Endothelial cell of umbilical vein (primary cell): ENCODE data around the gene WDR31. TPM values are rescaled to one million over a fixed set of nuclear protein-coding genes. Genes with fewer than 3 reads are reported as not detected.

Experiments used
- BruUV-seq: library from RNA; stranded (reverse); fragments of 400-500 nt; replicated peaks from 2 replicates; lab custom pipeline; 2021; lab: Mats Ljungman, UMichigan
- CTCF ChIA-PET: fragments of 300-600, 350-600 bp; sonication (Branson Sonifier 250); formaldehyde crosslinking; loops from one replicate; lab custom pipeline; 2021; ENCODE audit warnings: antibody characterized with exemption, inconsistent platforms; lab: Charles Lee
- POLR2A ChIA-PET: fragments of 300-600, 350-600 bp; sonication (Branson Sonifier 250); formaldehyde crosslinking; loops from one replicate; lab custom pipeline; 2021; ENCODE audit warnings: antibody characterized with exemption, inconsistent platforms; lab: Charles Lee
- DNase-seq: peaks from one replicate; pipeline ENCODE4 v3.0.0-alpha.2; 2011; ENCODE audit warnings: low read depth, low spot score
- FAIRE-seq: peaks from 2 replicates; lab custom pipeline; 2011; peaks lifted over from hg19 to GRCh38; lab: Jason Lieb, UNC
- H2AFZ ChIP-seq: 2 replicates; pipeline ENCODE4 v1.6.0; 2012; ENCODE audit warnings: low read depth, low read length, control low read depth, inconsistent platforms
- H3K27ac ChIP-seq: 2 replicates; pipeline ENCODE4 v1.5.1; 2011; ENCODE audit warnings: low read depth, mild to moderate bottlenecking, control low read depth, low read length, moderate library complexity; ENCODE audit not compliant: insufficient read depth
- H3K27me3 ChIP-seq, 2 experiments: 2 replicates each; pipeline versions ENCODE4 v1.6.0 to v1.6.1; 2011; ENCODE audit warnings: low read length in 2 of 2, mixed read lengths in 1 of 2; ENCODE audit not compliant: control insufficient read depth in 2 of 2, insufficient read depth in 2 of 2
- H3K36me3 ChIP-seq, 2 experiments: 2 replicates in 1 of 2; 3 replicates in 1 of 2; pipeline ENCODE4 v1.5.1; 2011; ENCODE audit warnings: low read length in 2 of 2, mild to moderate bottlenecking in 1 of 2, moderate library complexity in 1 of 2; ENCODE audit not compliant: control insufficient read depth in 2 of 2, insufficient read depth in 2 of 2; ENCODE audit errors: extremely low read depth in 1 of 2
- H3K4me1 ChIP-seq: 3 replicates; pipeline ENCODE4 v1.5.1; 2011; ENCODE audit warnings: mild to moderate bottlenecking, low read length; ENCODE audit not compliant: control insufficient read depth, insufficient read depth; ENCODE audit errors: extremely low read depth
- H3K4me2 ChIP-seq: 2 replicates; pipeline ENCODE4 v1.6.1; 2011; ENCODE audit warnings: low read length, control low read depth, mixed read lengths; ENCODE audit not compliant: insufficient read depth
- H3K4me3 ChIP-seq, 3 experiments: fragments of 200-600 bp in 1 of 3; sonication (generic), shearing (Covaris generic) in 1 of 3; replicated peaks in 1 of 3; 2 replicates each; pipeline ENCODE4 v1.5.1; 2011 to 2016; ENCODE audit warnings: control low read depth in 3 of 3, low read length in 3 of 3, mild to moderate bottlenecking in 2 of 3, inconsistent platforms in 1 of 3, low read depth in 1 of 3, moderate library complexity in 1 of 3; ENCODE audit not compliant: insufficient read depth in 1 of 3
- H3K79me2 ChIP-seq: 2 replicates; pipeline ENCODE4 v1.6.0; 2012; ENCODE audit warnings: low read length, inconsistent platforms; ENCODE audit not compliant: control insufficient read depth, insufficient read depth
- H3K9ac ChIP-seq: replicated peaks from 2 replicates; pipeline ENCODE3; 2011; ENCODE audit warnings: low read length, control low read depth; ENCODE audit not compliant: insufficient read depth; ENCODE audit errors: extremely low read depth
- H3K9me1 ChIP-seq: replicated peaks from 3 replicates; pipeline ENCODE4 v1.6.0; 2011; ENCODE audit warnings: mild to moderate bottlenecking, low read length; ENCODE audit not compliant: control insufficient read depth, insufficient read depth; ENCODE audit errors: extremely low read depth
- H3K9me3 ChIP-seq: replicated peaks from 2 replicates; pipeline ENCODE4 v1.5.1; 2012; ENCODE audit warnings: low read length, inconsistent platforms; ENCODE audit not compliant: control insufficient read depth, insufficient read depth
- H4K20me1 ChIP-seq: replicated peaks from 2 replicates; pipeline ENCODE3; 2011; ENCODE audit warnings: mild to moderate bottlenecking, low read length; ENCODE audit not compliant: control insufficient read depth, insufficient read depth; ENCODE audit errors: extremely low read depth
- FOS ChIP-seq: IDR thresholded peaks from 2 replicates; pipeline ENCODE4 v1.6.1; 2011; ENCODE audit warnings: mild to moderate bottlenecking, low read length, moderate library complexity, borderline replicate concordance; ENCODE audit not compliant: insufficient read depth
- GATA2 ChIP-seq: IDR thresholded peaks from 2 replicates; pipeline ENCODE4 v1.7.0; 2011; ENCODE audit warnings: low read depth, mild to moderate bottlenecking, moderate library complexity, mixed read lengths, low read length; ENCODE audit not compliant: insufficient read length, insufficient read depth
- JUN ChIP-seq: IDR thresholded peaks from 2 replicates; pipeline ENCODE4 v1.6.1; 2011; ENCODE audit warnings: borderline replicate concordance, low read depth; ENCODE audit not compliant: insufficient read length, insufficient read depth
- MAX ChIP-seq: IDR thresholded peaks from 2 replicates; pipeline ENCODE4 v1.6.1; 2011; ENCODE audit not compliant: insufficient read depth, insufficient read length
- MYC ChIP-seq: IDR thresholded peaks from one replicate; pipeline ENCODE4 v1.6.1; 2011; ENCODE audit warnings: mild to moderate bottlenecking, low read depth, low read length
- POLR2AphosphoS5 ChIP-seq: IDR thresholded peaks from 2 replicates; pipeline ENCODE4 v1.6.1; 2012; ENCODE audit warnings: low read depth, mild to moderate bottlenecking, control low read depth, low read length, moderate library complexity; ENCODE audit not compliant: insufficient read depth
- dilution Hi-C: fragments of 300-500 bp; cut with MboI; formaldehyde crosslinking; loops from one replicate; pipeline ENCODE4 v1.15.0; 2019; ENCODE audit warnings: low sequenced_read_pairs; ENCODE audit not compliant: extremely low pct_ligation_motif_present
- intact Hi-C: fragments of 100-400 bp; cut with micrococcal nuclease; formaldehyde crosslinking; loops from one replicate; pipeline ENCODE4 v1.10.0; 2022
- polyA plus RNA-seq, 4 experiments: library from polyadenylated mRNA; depleted of rRNA in 3 of 4; stranded (reverse) in 3 of 4; unstranded in 1 of 4; fragments of >200 nt; gene quantifications; 2 replicates each; pipeline versions ENCODE4 v1.2.1 to v1.2.3, GENCODE V29; 2011 to 2012; ENCODE audit warnings: missing spikeins in 1 of 4
- total RNA-seq: library from RNA; stranded (reverse); gene quantifications from 2 replicates; pipeline ENCODE4 v1.2.3, GENCODE V29; 2021

The WDR31 gene
- total and polyA plus RNA-seq, 2 donors (not counting 3 experiments of a cell fraction or from before 2014, with no cell fraction given) = 0.22 to 1.00 TPM

GRCh38 chr9:113361304-113362018 lies 21.4 kb upstream of the WDR31 start:
- Histone ChIP-seq H3K4me1 (no peaks in the 10 kb centered on the region), H3K27ac (no peak overlapping the region), H3K36me3 (no peaks in the 10 kb centered on the region), H3K4me3 (no peak overlapping the region), H2AFZ (no peak overlapping the region), H4K20me1 (no peaks in the 10 kb centered on the region), H3K9ac (no peak overlapping the region), H3K27me3 (peaks cover 4 to 8% of the 10 kb centered on the region in 2 experiments), H3K9me3 (no peaks in the 10 kb centered on the region), H3K79me2 (no peaks in the 10 kb centered on the region), H3K9me1 (no peaks in the 10 kb centered on the region), H3K4me2 (no peak overlapping the region)
- POLR2A ChIA-PET = no interaction called here
- no TSS peak for BruUV-seq
- no peak for TF ChIP-seq MYC
- TF ChIP-seq GATA2 = peak; percentile 54
- TF ChIP-seq JUN = no peak
- peak; percentile 6 for TF ChIP-seq FOS
- no peak for TF ChIP-seq POLR2AphosphoS5
- TF ChIP-seq MAX = no peak
- intact Hi-C loops (no loop called here), dilution Hi-C loops (no loop called here)
- CTCF ChIA-PET = interaction anchor here (1.5 to 1.9 kb wide), 2 partner anchors 11 to 22 kb away, joined by 4 to 6 read pairs; partner anchors contain the start of gene WDR31
- DNase-seq = peak; percentile 35
- FAIRE-seq = no peak
